Endodermal cell (in vitro differentiated cells): Measurements from ENCODE around the gene ADK. TPM values are rescaled to one million over a fixed set of nuclear protein-coding genes. Genes with fewer than 3 reads are reported as not detected.

Experiments
- DNase-seq: peaks from one replicate; pipeline ENCODE4 v3.0.0-alpha.2; 2017
- H3K27ac ChIP-seq: 2 replicates; pipeline ENCODE4 v1.5.1; 2013; ENCODE audit warnings: mild to moderate bottlenecking, low read depth, low read length, moderate library complexity
- H3K27me3 ChIP-seq: 2 replicates; pipeline ENCODE4 v1.6.1; 2013; ENCODE audit warnings: mild to moderate bottlenecking, low read length, moderate library complexity; ENCODE audit not compliant: insufficient read depth, control insufficient read depth, poor library complexity, severe bottlenecking
- H3K36me3 ChIP-seq: 2 replicates; pipeline ENCODE4 v1.7.0; 2013; ENCODE audit warnings: mild to moderate bottlenecking, low read length, moderate library complexity; ENCODE audit not compliant: control insufficient read depth, insufficient read depth
- H3K4me1 ChIP-seq: one replicate; pipeline ENCODE4 v1.7.0; 2013; ENCODE audit warnings: low read length; ENCODE audit not compliant: control insufficient read depth, insufficient read depth
- H3K4me3 ChIP-seq: 2 replicates; pipeline ENCODE4 v1.5.1; 2013; ENCODE audit warnings: mild to moderate bottlenecking, low read length, moderate library complexity
- H3K9ac ChIP-seq: 2 replicates; pipeline ENCODE4 v1.6.1; 2013; ENCODE audit warnings: mild to moderate bottlenecking, low read length, moderate library complexity; ENCODE audit not compliant: poor library complexity, severe bottlenecking; ENCODE audit errors: extremely low read depth
- H3K9me3 ChIP-seq: 2 replicates; pipeline ENCODE4 v1.6.1; 2013; ENCODE audit warnings: mild to moderate bottlenecking, low read length, moderate library complexity; ENCODE audit not compliant: control insufficient read depth
- H3K27ac Mint-ChIP-seq: 2 replicates; pipeline ENCODE4 v1.8.0; 2020; ENCODE audit warnings: mixed read lengths
- H3K27me3 Mint-ChIP-seq: 2 replicates; pipeline ENCODE4 v1.8.0; 2021; ENCODE audit warnings: mild to moderate bottlenecking, mixed read lengths; ENCODE audit not compliant: insufficient read depth
- H3K36me3 Mint-ChIP-seq: 2 replicates; pipeline ENCODE4 v1.8.0; 2020; ENCODE audit warnings: low read depth, mixed read lengths
- H3K4me1 Mint-ChIP-seq: 2 replicates; pipeline ENCODE4 v1.8.0; 2020; ENCODE audit warnings: mixed read lengths
- H3K4me3 Mint-ChIP-seq: 2 replicates; pipeline ENCODE4 v1.8.0; 2020; ENCODE audit warnings: mild to moderate bottlenecking, moderate library complexity, mixed read lengths
- H3K9me3 Mint-ChIP-seq: 2 replicates; pipeline ENCODE4 v1.8.0; 2020; ENCODE audit warnings: mild to moderate bottlenecking, mixed read lengths
- WGBS, 2 experiments: methylation state at CpG; one replicate each; pipeline versions ENCODE4 v1.1.5 to v1.1.7; 2013; ENCODE audit warnings: missing lambda C conversion rate in 2 of 2, mixed read lengths in 1 of 2; ENCODE audit not compliant: insufficient coverage in 1 of 2, insufficient read length in 1 of 2; 5-methylcytosine and 5-hydroxymethylcytosine counted together
- total RNA-seq, 2 donors: library from RNA; stranded (reverse); fragmentation: NEBNext Ultra II Directional in 1 of 2; extraction: Animal tissue kit (Norgen Biotek cat#: 25700) in 1 of 2; gene quantifications; 2 replicates in 1 of 2; 3 replicates in 1 of 2; pipeline ENCODE4 v1.2.1, GENCODE V29; 2021
- TF ChIP-seq, protein P1 (sequence below): fragments of 200-600 bp; sonication (generic); conservative IDR thresholded peaks from 2 replicates; pipeline ENCODE4 v1.5.0; 2021; ENCODE audit warnings: antibody characterized with exemption, mild to moderate bottlenecking

ADK gene
- total RNA-seq, 2 donors from 2014 or later: 23.6 to 36.7 TPM

DNA sequence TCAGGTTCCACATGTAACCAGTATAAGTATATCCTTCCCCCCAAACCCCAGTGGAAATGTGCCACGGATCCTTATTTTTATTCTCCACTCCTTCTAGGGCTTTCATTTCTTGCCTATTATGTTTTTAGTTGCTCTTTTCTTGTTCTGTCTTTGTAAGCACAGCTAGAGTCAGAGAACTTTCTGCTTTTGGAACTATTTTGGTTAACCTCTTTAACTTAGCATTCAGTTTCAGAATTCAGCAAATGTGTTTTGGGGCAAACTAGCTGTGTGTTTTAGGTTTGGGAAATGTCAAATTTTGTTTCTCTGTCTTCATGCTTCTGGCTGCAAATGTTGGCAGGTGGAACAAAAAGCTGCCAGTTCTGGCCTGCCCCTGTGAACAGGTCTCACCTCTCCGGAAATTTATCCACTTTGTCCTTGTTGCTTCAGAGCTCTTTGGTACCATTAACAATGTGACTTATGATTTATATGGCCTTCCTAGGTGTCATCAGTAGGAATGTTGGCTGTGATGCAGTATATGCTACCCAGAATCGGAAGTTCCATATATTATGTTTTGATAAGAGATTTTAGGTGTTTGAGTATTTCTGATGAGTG lies 156.1 kb downstream of the ADK start:
- no peak overlapping the region for H3K27ac Mint-ChIP-seq

DNA sequence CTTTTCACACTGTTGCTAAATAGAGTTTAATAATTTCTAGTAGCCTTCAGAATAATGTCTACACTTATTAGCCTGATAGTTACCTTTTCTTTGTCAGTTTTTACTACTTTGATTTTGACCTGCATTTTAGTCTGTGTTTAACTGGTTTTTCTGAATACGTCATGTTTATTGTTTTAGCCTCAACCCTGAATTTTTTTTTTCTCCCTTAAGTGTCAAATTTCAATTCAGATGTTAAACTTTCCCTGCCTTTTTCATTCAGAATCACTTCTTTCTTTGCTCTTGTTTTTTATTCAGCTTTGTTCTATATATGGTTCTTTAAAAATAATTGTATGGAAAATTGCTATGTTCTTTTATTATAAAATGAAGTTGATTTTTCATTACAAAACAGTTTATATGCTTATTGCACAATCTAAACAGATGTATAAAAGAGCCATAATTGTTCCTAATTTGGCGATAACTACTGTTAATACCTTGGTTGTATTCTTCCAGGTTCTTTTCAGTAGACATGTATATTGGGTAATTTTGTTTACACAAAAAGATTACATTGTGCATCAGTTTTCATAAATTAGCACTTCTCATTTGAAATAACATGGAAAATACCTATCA lies 159.7 kb downstream of the ADK start:
- H3K36me3 Mint-ChIP-seq: no peaks in the 10 kb centered on the region
- H3K4me1 Mint-ChIP-seq: peaks cover 9% of the 10 kb centered on the region
- H3K27me3 Mint-ChIP-seq: no peaks in the 10 kb centered on the region
- H3K4me3 Mint-ChIP-seq: no peak overlapping the region
- no peaks in the 10 kb centered on the region for H3K9me3 Mint-ChIP-seq
- no peak overlapping the region for H3K4me3 ChIP-seq
- H3K9me3 ChIP-seq: no peaks in the 10 kb centered on the region
- no peaks in the 10 kb centered on the region for H3K4me1 ChIP-seq
- no peak overlapping the region for H3K9ac ChIP-seq
- no peak for DNase-seq
- no peak overlapping the region for H3K27ac ChIP-seq
- 90 to 92% methylated on average over 2 of the region's 2 CpGs for WGBS, 2 experiments
- no peak overlapping the region for H3K27ac Mint-ChIP-seq
- no peaks in the 10 kb centered on the region for H3K27me3 ChIP-seq
- TF ChIP-seq, protein P1, sequence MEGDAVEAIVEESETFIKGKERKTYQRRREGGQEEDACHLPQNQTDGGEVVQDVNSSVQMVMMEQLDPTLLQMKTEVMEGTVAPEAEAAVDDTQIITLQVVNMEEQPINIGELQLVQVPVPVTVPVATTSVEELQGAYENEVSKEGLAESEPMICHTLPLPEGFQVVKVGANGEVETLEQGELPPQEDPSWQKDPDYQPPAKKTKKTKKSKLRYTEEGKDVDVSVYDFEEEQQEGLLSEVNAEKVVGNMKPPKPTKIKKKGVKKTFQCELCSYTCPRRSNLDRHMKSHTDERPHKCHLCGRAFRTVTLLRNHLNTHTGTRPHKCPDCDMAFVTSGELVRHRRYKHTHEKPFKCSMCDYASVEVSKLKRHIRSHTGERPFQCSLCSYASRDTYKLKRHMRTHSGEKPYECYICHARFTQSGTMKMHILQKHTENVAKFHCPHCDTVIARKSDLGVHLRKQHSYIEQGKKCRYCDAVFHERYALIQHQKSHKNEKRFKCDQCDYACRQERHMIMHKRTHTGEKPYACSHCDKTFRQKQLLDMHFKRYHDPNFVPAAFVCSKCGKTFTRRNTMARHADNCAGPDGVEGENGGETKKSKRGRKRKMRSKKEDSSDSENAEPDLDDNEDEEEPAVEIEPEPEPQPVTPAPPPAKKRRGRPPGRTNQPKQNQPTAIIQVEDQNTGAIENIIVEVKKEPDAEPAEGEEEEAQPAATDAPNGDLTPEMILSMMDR: no peak
- no peaks in the 10 kb centered on the region for H3K36me3 ChIP-seq

More for the DNA sequence above, 156.1 kb downstream of the ADK start:
- H3K9me3 Mint-ChIP-seq: no peaks in the 10 kb centered on the region
- no peak overlapping the region for H3K4me3 ChIP-seq
- peaks cover 9% of the 10 kb centered on the region for H3K4me1 Mint-ChIP-seq
- 92 to 96% methylated on average over 3 of the region's 3 CpGs for WGBS, 2 experiments
- H3K36me3 ChIP-seq: no peaks in the 10 kb centered on the region
- TF ChIP-seq, protein P1: no peak
- H3K9ac ChIP-seq: no peak overlapping the region
- no peaks in the 10 kb centered on the region for H3K4me1 ChIP-seq
- no peaks in the 10 kb centered on the region for H3K9me3 ChIP-seq
- no peaks in the 10 kb centered on the region for H3K27me3 Mint-ChIP-seq
- H3K36me3 Mint-ChIP-seq: no peaks in the 10 kb centered on the region
- no peaks in the 10 kb centered on the region for H3K27me3 ChIP-seq
- H3K27ac ChIP-seq: no peak overlapping the region
- H3K4me3 Mint-ChIP-seq: no peak overlapping the region
- DNase-seq: no peak

DNA sequence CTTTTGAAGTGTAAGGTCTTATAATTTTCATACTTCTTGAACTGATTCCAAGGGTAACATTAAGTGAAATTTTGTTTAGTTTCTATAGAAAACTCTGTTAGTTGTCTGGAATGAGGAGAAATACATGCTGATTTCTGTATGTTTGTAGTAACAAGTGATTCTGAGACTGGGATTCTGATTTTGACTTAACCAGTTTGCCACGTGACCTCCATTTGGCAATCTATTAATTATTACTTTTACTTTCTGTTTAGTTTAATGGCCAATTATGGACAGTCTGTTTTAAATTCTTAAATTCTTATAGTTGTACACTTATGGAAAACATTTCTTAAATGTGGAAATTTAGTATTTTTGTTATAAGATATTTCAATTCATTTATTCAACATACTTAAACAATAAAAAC lies 163.1 kb downstream of the ADK start:
- no peaks in the 10 kb centered on the region for H3K27me3 Mint-ChIP-seq
- DNase-seq: no peak
- TF ChIP-seq, protein P1: no peak
- H3K9me3 ChIP-seq: peaks cover 9% of the 10 kb centered on the region
- no peak overlapping the region for H3K27ac Mint-ChIP-seq
- H3K9ac ChIP-seq: no peak overlapping the region
- WGBS, 2 experiments: 80% methylated on average over 1 of the region's 1 CpG; no CpG with 5 or more reads in 1 of the 2 experiments
- H3K4me1 Mint-ChIP-seq: no peaks in the 10 kb centered on the region
- no peaks in the 10 kb centered on the region for H3K9me3 Mint-ChIP-seq
- H3K36me3 ChIP-seq: peaks cover 8% of the 10 kb centered on the region
- H3K27me3 ChIP-seq: no peaks in the 10 kb centered on the region
- H3K4me1 ChIP-seq: no peaks in the 10 kb centered on the region
- H3K4me3 Mint-ChIP-seq: no peak overlapping the region
- H3K36me3 Mint-ChIP-seq: no peaks in the 10 kb centered on the region
- no peak overlapping the region for H3K4me3 ChIP-seq
- H3K27ac ChIP-seq: no peak overlapping the region
